Activated CD4-positive, alpha-beta T cell treated with anti-CD3 and anti-CD28 coated beads, Interleukin-2, Interleukin-6, amounts not matched to agents 100 ng/mL and 50 ng/mL, durations not matched to agents 16 hours and 8 hours (primary cell): Measurements from ENCODE around the gene SLC16A2.

Source experiments
- DNase-seq: peaks from one replicate; pipeline ENCODE4 v3.0.0-alpha.2; 2020

Gene SLC16A2

DNA sequence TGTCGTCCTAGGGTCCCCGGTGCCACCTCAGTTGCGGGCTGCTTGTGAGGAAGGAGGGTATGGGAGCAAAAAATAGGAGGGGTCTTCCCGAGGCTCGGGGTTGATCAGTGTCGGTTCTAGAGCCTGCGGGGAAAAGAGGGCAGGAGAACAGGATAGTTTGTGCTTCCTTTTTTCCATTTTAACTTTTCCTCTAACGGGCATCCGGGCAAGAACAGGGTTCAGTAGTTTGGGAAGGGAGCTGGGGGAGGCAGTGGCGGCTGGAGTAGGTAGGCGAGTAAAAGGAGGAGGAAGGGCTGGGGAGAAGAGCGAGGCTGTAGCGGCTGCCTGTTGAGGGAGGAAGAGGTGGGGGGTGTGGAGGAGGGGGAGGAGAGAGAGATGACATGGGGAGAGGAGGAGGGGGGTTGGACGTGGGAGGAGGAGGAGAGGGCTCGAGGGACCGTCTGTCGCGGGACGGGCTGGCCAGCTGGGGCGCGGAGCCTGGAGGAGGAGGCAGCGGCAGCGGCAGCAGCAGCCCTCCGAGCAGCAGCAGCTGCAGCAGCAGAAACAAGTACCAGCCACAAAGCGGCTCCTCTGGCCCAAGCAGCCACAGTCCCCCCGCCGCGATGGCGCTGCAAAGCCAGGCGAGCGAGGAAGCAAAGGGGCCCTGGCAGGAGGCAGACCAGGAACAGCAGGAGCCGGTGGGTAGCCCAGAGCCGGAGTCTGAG, at the start of gene SLC16A2:
Gene SLC16A2, plus strand, starts transcription at position 458 of the 704 bp plus-strand sequence. Its CDS starts 145 bp downstream, at position 603.
- peak; percentile 15 for DNase-seq

DNA sequence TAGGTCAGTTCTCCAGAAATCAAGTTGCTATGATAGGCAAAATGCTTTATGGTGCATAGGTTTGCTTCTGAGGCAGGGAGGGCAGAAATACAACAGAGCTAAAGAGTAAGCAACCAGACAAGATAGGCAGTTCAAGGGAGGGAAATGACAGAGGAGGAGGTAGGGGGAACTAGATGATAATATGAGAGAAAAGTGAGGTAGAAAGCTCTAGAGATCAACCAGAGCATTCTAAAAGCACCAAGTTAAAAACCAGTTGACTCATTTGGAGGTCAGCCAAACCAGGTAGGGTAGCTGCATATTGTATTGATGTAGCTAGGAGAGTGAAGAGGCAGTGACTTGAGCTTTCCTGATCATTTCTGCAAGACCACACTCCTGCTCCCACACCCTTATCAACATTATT, 49.0 kb upstream of the SLC16A2 start:
- DNase-seq, result no peak

DNA sequence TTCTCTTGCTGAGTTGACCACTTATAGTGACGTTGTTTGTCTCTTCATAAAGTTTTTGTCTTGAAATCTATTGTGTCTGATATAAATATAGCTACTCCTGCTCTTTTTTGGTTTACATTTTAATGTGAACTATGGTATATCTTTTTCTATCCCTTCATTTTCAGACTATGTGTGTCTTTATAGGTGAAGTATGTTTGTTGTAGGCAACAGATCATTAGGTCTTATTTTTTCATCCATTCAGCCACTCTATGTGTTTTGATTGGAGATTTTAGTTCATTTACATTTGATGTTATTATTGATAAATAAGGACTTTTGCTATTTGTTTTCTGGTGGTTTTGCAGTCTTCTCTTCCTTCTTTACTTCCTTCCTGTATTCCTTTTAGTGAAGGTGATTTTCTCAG, 44.0 kb upstream of the SLC16A2 start:
- DNase-seq, result no peak

GRCh38 chrX:74382613-74383012, 38.7 kb upstream of the SLC16A2 start:
- peak; percentile 73 for DNase-seq

GRCh38 chrX:74383611-74384010, 37.7 kb upstream of the SLC16A2 start:
- peak; percentile 30 for DNase-seq

DNA sequence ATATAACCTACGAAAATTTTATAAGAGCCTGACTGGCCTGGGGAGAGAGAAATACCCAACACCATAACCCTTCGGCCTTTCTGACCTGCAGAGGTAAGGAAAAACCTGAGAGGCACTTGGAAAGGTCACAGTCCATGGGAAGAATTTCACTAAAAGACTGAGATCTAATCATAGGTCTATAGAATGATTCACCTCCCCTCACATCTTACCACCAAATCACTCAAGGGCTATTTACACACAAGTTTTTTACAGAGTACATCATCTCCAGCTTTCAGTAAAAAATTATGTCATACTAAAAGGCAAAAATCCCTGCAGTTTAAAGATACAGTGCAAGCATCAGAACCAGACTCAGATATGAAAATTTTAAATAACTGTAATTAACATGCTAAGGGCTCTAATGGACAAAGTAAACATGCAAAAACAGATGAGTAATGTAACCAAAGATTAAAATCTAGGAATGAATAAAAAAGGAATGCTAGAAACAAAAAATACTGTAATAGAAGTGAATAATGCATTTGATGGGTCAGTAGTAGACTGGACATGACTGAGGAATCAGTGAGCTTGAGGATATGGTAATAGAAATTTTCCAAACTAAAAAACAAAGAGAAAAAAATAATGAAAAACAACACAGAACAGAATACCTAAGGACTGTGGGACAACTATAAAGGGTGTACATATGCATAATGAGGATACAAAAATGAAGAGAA, 32.1 kb upstream of the SLC16A2 start:
- DNase-seq, result no peak

DNA sequence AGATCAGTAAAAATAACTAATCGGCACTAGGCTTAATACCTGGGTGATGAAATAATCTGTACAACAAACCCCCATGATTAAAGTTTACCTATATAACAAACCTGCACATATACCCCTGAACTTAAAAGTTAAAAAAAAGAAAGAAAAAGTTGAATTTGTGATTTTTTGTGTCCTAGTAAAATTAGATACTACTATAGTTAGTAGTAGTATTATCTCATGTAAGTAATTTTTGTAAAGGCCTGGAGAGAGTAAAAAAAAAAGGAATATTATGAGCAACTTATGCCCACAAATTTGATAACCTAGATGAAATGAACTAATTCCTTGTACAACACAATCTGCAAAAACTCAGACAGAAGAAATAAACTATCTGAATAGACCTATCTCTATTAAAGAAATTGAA, 25.7 kb upstream of the SLC16A2 start:
- no peak for DNase-seq

- no peak for DNase-seq
Measured at GRCh38 chrX:74405973-74406489, 15.3 kb upstream of the SLC16A2 start.

DNA sequence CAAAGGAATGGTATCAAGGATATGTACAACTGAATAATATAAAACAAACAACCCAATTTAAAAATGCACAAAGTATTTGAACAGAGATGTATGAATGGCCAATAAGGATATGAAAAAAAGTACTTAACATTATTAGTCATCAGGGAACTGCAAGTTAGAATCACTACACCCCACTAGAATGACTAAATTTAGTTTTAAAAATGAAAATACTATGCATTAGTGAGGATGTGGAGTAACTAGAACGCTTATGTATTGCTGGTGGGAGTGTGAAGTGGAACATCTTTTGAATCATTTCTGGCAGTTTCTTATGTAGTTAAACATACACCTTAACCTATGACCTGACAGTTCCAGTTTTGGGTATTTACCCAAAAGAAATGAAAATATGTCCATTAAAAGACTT, 13.0 kb upstream of the SLC16A2 start:
- DNase-seq, result no peak

DNA sequence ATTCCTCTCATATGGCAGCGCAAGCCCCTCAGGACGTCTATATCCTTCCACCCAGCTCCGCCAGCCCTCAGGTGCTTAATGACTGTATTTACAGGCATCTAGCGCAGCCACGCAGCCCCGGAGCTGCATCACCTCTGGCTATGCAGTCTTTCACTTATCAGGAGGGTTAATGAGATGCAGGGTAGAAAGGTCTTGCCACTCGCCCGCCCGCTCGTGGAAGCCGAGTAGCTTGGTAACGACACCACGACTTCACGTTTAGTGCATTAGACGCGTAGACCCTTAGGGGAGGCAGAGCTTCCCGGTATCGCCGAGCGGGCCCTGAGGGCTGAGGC, 1.5 kb upstream of the SLC16A2 start:
- no peak for DNase-seq

DNA sequence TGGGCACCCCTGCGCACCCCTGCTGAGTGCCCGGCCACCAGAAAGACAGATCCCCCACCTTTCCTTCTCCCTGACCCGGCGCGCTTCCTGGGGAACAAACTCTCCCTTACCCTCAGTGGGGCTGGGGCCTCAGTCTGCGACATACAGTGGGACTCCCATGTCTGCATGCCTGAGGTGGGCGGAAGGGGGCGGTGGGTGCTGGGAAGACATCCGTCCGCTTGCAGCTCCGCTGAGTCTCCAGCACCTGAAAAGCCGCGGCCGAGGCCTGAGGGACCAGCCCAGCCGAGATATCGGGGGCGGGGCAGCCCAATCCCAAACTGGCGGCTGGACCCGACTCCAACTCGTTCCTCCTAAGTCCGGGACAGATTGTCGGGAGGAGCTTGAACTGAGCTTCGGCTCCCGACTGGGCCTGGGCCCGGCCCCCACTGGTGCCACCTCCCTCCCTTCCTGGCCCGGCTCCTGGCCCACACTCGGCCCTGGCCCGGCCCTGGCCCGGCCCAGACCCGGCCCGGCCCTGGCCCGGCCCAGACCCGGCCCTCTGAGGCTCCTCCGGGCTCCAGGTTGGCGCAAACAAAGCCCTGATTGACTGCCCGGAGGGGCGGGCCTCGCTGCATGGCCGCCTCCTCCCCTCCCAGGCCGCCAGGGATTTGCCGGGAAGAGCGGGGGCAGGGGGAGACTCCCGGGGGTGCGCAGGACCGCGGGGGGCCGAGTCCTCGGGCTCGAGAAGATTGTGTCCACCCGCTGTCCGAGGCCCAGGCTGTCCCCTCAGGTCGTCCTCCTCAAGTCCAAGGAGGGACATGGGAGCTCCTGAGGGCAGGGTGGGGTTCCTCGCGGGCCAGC, 877 bp upstream of the SLC16A2 start:
- no peak for DNase-seq

DNA sequence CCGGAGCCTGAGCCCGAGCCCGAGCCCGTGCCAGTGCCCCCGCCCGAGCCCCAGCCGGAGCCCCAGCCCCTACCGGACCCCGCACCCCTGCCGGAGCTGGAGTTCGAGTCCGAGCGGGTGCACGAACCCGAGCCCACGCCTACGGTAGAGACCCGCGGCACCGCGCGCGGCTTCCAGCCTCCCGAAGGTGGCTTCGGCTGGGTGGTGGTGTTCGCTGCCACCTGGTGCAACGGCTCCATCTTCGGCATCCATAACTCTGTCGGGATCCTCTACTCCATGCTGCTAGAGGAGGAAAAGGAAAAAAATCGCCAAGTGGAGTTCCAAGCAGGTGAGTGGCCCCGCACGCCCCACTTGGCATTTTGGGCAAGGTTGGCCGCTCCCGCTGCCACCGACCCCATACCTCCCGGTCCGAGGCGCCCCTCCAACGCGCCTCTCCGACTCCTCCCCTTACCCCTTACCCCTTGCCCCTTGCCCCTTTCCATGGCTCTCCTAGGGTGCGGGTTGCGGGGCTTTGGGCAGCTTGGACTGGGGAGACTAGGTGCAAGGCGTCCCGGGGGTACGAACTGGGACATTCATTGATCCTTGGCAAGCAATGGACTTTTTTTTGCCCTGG, 553 bp downstream of the SLC16A2 start:
- DNase-seq, result no peak

DNA sequence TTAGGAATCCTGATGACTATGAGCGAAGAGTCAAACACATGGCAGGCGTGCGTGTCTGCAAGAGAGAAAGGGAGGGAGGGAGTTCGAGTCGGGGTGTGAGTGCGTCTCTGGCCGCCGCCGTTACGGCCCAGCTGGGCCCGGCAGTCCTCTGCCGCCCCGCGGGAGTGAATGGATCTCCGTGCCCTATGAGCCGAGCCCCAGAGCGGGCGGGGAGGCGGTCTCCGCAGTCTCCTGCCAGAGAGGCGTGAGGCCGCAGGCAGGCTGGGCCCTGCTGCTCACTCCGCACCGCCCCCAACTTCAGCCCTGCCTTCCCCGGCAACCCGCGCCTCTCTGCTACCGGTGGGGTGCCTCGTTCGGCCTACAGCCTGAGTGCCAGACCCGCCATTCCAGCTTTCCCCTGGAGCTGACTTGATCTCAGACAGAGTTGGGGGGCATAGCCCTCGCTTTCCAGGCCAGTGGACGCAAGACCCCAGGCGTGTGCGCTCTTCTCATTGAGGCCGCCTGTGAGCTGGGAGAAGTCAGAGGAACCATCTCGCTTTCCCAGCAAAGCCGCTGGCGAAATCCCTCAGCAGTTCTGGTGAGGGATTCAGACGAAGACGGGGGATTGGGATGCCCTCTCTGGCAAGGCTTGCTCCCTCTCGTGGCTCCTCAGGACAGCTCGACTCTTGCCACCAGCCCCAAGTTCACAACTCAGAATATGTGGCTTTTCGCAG, 1.4 kb downstream of the SLC16A2 start:
- DNase-seq, result no peak

GRCh38 chrX:74423289-74423998, 2.2 kb downstream of the SLC16A2 start:
- no peak for DNase-seq

GRCh38 chrX:74426071-74426470, 4.8 kb downstream of the SLC16A2 start:
- DNase-seq, result no peak

- no peak for DNase-seq
Measured at GRCh38 chrX:74426615-74427014, 5.3 kb downstream of the SLC16A2 start.

DNA sequence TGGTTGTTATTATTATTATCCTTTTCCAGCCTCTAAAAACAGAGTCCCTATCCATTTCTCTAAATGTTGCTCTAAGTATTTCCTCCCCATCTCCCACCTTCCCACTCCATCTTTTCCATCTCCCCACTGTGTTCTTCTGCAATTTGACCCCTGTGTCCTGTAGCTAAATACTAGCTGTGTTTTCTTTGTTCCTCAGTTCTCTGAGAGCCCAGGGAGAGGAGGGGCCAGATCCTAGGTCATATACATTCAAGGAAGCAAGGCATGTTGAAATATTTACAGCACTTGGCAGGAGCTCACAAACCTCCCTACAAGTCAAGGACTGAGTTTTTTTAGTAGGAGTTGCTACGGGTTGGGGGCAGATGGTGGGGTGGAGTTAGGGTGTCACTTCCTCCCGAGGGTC, 10.5 kb downstream of the SLC16A2 start:
- no peak for DNase-seq

DNA sequence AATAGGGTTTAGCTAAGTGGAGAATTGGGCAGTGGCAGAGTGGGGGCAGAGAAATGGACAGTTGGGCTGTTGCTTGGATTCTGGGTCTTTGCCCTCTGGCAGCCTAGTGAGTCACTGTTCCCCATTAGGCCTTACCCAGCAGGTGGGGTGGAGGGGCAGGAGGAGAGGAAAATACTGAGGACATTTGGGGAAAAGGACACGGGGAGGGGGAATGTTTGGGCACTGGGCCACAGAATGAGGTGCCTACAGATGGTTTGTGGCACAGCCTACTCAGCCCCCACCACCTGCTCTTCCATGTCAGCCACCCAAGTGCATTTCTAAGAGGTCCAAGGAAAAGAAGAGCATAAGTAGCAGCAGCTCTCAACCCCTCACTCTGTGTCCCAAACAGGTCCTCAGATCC, 13.0 kb downstream of the SLC16A2 start:
- no peak for DNase-seq

- DNase-seq, result no peak
Measured at GRCh38 chrX:74437530-74437929, 16.2 kb downstream of the SLC16A2 start.

DNA sequence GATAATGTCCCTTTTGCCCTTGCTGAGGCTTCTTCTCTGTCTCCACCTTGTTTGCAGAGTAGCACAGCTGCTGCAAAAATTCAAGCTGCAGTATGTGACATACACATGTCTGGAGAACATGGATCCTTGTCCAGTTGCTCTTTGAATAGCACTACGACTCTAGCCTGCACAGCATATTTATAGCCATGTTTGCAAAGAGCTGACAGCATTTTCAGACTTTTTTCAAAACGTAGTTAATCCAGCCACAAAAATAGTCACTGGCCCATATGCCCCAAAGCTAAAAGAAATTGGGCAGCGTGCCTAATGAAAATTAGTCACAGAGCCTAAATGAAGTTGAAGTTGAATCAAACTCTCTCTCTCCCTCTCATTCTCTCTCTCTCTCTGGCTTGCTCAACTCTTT, 17.5 kb downstream of the SLC16A2 start:
- DNase-seq, result no peak

- no peak for DNase-seq
Measured at GRCh38 chrX:74445099-74445498, 23.8 kb downstream of the SLC16A2 start.

GRCh38 chrX:74446876-74447275, 25.6 kb downstream of the SLC16A2 start:
- DNase-seq, result no peak
